COR-L47 (cell line): ENCODE data around the gene RNPEP.
"Not testable (repeated sequence)": the region's sequence is repeated elsewhere in the genome, so short reads cannot be mapped to it uniquely, and the experiment has no call there.

Experiments used
- DNase-seq: peaks from one replicate; lab custom pipeline; 2025; lab: John Stamatoyannopoulos, UW

The RNPEP gene

GRCh38 chr1:201962382-201962781, 20.1 kb upstream of the RNPEP start:
- DNase-seq = not testable (repeated sequence)

DNA sequence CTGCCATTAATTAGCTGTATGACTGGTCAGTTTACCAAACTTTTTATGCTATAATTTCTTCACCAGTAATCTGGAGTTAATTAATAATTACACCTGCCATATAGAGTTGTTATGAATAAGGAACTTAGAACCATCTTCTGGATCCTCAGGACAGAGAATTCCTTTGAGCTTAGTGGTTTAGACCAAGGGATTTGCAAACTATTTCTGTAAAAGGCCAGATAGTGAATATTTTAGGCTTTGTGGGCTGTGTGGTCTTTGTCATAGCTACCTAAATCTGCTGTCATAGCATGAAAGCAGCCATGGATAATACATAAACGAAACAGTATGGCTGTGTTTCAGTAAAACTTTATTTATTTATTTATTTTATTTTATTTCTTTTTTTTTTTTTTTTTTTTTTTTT, 18.2 kb upstream of the RNPEP start:
- no peak for DNase-seq

DNA sequence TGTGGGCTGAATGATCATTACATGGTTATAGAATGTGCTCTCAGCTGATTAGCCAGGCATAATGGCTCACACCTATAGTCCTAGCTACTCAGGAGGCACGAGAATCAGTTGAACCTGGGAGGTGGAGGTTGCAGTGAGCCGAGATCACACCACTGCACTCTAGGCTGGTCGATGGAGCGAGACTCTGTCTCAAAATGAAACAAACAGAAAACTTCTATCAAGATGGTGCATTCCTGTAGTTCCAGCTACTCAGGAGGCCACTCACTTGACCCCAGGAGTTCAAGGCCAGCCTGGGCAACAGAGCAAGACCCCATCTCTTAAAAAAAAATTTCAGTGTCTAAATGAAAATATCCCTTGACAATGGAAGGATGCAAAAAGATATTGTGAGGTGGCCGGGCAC, 16.3 kb upstream of the RNPEP start:
- no peak for DNase-seq

- no peak for DNase-seq
These were observed 14.1 kb upstream of the RNPEP start for GRCh38 chr1:201968202-201968925.

DNA sequence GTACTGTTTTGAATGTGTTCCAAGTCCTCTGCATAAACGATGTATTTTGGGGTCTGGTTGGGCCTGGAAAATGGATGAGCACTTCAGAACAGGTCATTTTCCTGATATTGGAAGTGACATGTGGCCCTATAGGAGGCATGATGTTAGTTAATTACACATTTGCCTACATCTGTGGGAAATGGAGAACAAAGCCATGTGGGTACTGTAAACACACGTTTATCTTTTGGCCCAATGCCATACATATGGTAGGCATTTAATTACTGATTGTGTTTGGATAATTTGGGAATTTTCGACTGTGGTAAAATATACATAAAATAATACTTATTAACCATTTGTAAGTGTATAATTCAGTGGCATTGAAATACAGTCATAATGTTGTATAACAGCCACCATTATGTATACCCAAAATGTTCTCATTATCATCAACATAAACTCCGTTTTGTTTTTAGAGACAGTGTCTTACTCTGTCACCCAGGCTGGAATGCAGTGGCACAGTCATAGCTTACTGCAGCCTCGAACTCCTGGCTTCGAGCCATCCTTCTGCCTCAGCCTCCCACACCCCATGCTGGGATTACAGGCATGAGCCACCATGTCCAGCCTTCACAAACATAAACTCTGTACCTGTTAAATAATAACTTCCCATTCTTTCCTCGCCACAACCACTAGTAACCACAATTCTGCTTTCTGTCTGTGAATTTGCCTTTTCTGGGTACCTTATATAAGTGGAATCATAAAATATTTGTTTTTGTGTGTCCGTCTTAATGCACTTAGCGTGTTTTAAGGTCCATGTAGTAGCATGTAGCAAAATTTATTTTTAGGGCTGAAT, 11.9 kb upstream of the RNPEP start:
- DNase-seq = peak; percentile 54

- no peak for DNase-seq
These were observed 296 bp upstream of the RNPEP start for GRCh38 chr1:201982082-201982622.

DNA sequence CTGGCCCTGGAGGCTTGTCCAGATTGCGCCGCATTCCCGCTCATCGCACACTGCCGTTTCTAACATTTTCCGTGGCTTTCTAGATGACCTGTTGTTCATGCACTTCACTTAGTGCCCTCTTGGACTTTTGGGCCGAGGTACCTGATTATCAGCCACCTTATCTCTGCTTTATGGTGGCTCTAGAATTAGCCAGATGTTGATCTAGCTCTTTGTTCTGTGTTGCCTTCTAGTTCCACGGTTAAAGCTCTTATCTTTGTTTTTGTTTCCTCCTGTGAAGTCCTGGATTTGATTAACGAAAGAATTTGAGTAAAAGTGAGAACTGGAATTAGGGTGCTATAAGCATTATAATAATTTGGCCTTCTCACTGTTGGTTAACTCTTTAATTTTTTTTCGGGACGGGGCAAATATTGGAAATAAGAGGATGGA, 945 bp downstream of the RNPEP start:
- no peak for DNase-seq

- DNase-seq = no peak
These were observed 2.0 kb downstream of the RNPEP start for GRCh38 chr1:201984446-201984845.

GRCh38 chr1:201985355-201985754, 2.9 kb downstream of the RNPEP start:
- DNase-seq = no peak

GRCh38 chr1:201988601-201989000, 6.2 kb downstream of the RNPEP start:
- no peak for DNase-seq

DNA sequence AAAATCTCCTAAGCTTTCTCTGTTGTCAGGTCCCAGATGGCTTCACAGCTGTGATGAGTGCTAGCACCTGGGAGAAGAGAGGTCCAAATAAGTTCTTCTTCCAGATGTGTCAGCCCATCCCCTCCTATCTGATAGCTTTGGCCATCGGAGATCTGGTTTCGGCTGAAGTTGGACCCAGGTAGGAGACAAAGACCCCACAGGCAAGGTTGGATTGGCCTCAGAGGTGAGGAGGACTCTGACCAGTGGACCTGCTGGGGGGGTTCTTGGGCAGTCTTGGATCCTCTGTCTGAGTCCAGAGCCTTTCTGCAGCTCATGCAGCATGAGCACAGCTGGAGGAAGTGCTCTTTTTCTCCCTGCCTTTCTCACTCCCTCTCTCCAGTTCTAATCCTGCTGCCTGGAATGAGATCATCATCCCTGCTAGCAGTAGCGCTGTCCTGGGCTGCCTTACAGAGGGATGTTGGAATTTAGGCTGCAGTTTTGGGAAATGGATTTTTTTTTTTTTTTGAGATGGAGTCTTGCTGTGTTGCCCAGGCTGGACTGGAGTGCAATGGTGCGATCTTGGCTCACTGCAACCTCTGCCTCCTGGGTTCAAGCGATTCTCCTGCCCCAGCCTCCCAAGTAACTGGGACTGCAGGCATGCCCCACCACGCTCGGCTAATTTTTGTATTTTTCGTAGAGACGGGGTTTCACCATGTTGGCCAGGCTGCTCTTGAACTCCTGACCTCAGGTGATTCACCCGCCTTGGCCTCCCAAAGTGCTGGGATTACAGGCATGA, 7.1 kb downstream of the RNPEP start:
- no peak for DNase-seq

GRCh38 chr1:201990427-201990826, 8.0 kb downstream of the RNPEP start:
- no peak for DNase-seq

GRCh38 chr1:201999625-202000238, 17.3 kb downstream of the RNPEP start:
- DNase-seq = peak; percentile 37

DNA sequence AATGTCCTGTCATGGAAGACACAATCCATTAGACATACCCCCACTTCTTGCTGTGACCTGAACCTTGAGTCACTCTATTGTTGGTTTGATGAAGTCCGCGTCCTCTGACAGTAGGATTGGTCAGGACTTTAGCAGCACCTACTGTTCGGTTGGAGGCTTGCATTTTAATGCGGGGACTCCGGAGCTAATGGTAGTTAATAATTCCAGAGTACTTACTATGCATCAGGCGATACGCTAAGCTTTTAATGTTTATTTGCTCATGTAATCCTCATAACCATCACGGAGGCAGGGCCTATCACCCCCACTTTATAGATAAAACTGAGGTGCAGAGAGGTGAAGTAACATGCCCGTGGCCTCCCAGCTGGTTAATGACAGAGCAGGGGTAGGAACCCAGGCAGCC, 20.1 kb downstream of the RNPEP start:
- no peak for DNase-seq

DNA sequence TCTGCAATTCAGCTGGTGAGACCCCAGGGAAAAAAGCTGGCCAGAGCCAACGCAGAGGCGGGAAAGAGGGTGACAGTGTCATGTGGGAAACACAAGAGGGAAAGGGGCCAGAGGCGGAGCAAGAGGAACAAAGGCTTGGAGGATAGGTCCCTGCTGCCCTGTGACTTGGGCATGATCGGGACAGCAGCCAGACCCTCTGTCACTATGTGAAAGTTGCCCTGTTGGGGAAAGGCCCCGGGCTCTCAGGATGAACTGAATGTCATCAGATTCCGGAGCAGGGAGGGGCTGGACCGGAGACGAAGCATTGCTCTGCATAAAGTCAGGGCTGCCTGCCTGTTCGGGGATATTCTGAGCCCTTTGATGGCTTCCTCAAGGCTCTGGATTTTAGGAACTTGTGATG, 22.3 kb downstream of the RNPEP start:
- no peak for DNase-seq

- peak; percentile 2 for DNase-seq
These were observed 23.5 kb downstream of the RNPEP start for GRCh38 chr1:202005958-202006357.

DNA sequence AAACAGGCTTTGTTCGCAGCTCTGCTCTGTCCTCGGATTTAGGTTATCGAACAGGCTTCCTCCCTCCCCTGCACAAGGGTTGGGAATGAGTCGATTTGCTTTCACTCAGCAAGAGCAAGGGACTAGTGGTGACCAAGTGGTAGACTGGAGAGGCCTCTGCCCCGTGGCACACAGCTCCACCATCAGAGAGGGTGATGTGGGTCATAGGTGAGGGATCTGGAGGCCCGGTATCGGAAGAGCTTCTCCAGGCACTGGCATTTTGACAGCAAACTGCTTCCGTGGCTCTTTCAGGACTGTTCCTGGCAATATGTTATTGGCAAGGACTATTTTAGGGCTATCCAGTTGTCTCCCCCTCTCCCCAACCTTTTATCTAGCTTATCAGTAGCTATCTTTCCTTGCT, 24.9 kb downstream of the RNPEP start:
- no peak for DNase-seq

GRCh38 chr1:202007805-202008489, 25.5 kb downstream of the RNPEP start:
- DNase-seq = peak; percentile 22

DNA sequence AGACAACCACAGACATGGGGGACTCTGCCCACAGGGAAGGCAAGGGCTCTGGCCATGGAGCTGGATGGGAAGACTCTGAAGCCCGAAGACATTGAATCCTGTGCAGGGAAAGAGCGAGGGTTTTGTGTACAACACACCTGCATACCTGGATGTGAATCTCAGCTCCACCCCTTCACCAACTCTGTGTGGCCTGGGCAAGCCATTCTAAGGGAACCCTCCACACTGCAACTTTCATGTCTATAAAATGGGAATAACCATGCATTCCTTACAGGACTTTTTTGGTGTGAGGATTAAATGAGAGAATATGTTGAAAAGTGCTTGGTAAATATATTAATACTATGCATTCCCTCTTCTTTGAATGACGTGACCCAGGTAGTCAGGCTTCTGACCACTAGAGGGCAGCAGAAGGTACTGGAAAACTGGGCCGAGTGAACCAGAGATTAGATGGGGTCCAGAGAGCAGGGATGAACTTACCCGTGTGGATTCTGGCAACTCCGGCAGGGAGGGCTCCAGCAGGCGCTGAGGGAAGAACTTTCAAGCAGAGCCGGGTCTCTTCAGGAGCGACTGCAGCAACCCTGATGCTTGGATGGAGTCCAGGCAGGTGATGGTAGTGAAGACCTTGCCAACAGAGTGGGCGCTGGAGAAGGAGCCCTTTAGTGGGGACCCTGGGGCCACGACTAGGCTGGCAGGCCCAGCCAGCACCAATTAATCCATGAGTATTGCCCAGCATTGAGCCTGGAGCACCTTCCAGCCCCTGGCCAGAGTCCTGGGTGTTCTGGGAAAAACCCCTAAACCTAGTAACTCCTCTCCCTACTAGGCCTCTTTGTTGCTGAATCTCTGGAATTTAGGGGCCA, 27.1 kb downstream of the RNPEP start:
- peak; percentile 74 for DNase-seq
